Activated CD8-positive, alpha-beta memory T cell treated with anti-CD3 and anti-CD28 coated beads, Interleukin-2, amount 10 ng/mL, durations not matched to agents 7 days and 5 days (primary cell): Measurements from ENCODE around the gene STON2. TPM values are rescaled to one million over a fixed set of nuclear protein-coding genes. Genes with fewer than 3 reads are reported as not detected.
"Not testable (repeated sequence)": the region's sequence is repeated elsewhere in the genome, so short reads cannot be mapped to it uniquely, and the experiment has no call there.

Source experiments
- ATAC-seq: fragments of 150-1000 bp; cut with Tn5 transposase; one replicate; pipeline ENCODE4 v1.10.0; 2021; ENCODE audit warnings: moderate library complexity
- CTCF ChIA-PET: fragments of 350-600 bp; sonication (Branson Sonifier 250); formaldehyde crosslinking; loops from one replicate; lab custom pipeline; 2021; ENCODE audit warnings: antibody characterized with exemption; lab: Charles Lee
- DNase-seq: peaks from one replicate; pipeline ENCODE4 v3.0.0-alpha.2; 2020
- H3K27ac Mint-ChIP-seq: one replicate; pipeline ENCODE4 v1.8.0; 2021; ENCODE audit warnings: mild to moderate bottlenecking, mixed read lengths
- H3K27me3 Mint-ChIP-seq: one replicate; pipeline ENCODE4 v1.8.0; 2021; ENCODE audit warnings: mixed read lengths
- H3K36me3 Mint-ChIP-seq: one replicate; pipeline ENCODE4 v1.8.0; 2021; ENCODE audit warnings: mild to moderate bottlenecking, mixed read lengths
- H3K4me1 Mint-ChIP-seq: one replicate; pipeline ENCODE4 v1.8.0; 2021; ENCODE audit warnings: mixed read lengths
- H3K4me3 Mint-ChIP-seq: one replicate; pipeline ENCODE4 v1.8.0; 2021; ENCODE audit warnings: mild to moderate bottlenecking, moderate library complexity, mixed read lengths
- H3K9me3 Mint-ChIP-seq: one replicate; pipeline ENCODE4 v1.8.0; 2022; ENCODE audit warnings: low read depth, mixed read lengths
- total RNA-seq, 2 experiments: library from RNA; stranded (reverse); gene quantifications; one replicate each; pipeline ENCODE4 v1.2.3, GENCODE V29; 2021

The STON2 gene
- total RNA-seq, 2 experiments from 2014 or later: 0.20 to 0.66 TPM

DNA sequence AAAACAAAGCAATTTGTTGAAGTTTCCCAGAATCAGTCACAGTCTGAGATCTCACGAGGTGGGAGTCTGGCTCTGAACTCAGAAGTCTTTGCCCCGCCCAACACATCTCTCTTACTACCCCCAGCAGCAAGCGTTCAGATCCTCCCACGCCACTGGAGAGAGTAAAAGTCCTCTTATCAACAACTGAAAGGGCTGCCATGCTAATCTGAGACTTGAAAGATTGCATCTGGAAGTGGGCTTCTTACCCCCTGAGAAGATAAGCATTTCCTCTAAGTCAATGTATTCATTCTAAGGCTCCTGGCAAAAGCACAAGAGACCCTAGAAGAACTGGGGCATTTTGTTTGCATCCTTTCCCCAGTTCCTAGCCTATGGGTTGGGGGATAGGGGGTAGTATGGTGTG is 34.1 kb upstream of the STON2 start:
- CTCF ChIA-PET: no interaction called here
- DNase-seq (no peak), ATAC-seq (no peak)
- Mint-ChIP-seq H3K36me3 (no peaks in the 10 kb centered on the region), H3K4me3 (no peak overlapping the region), H3K27me3 (peaks cover 67% of the 10 kb centered on the region), H3K9me3 (no peaks in the 10 kb centered on the region), H3K27ac (no peak overlapping the region), H3K4me1 (peaks cover 8% of the 10 kb centered on the region)

DNA sequence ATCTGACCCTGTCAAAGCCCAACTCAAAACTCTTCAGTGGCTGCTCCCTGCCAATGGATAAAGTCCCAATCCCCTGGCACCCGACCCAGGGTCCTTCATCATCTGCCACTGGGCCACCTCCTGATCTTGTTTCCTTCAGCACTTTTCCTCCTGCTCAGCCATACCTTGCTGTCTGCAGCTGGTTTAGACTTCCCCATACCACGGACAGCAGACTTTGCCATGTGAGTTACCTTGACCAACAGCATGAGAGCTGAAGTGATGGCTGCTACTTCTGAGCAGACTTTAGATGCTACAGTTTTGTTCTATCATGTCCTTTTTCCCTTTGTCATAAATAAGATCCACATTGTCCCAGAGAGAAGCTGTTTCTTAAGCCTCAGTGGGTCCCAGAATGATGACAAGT is 33.3 kb upstream of the STON2 start:
- H3K27me3 Mint-ChIP-seq: peaks cover 63% of the 10 kb centered on the region
- H3K27ac Mint-ChIP-seq: no peak overlapping the region
- ATAC-seq (no peak), DNase-seq (no peak)
- H3K9me3 Mint-ChIP-seq: no peaks in the 10 kb centered on the region
- no peaks in the 10 kb centered on the region for H3K36me3 Mint-ChIP-seq
- CTCF ChIA-PET: no interaction called here
- H3K4me1 Mint-ChIP-seq: peaks cover 8% of the 10 kb centered on the region
- H3K4me3 Mint-ChIP-seq: no peak overlapping the region

GRCh38 chr14:81432219-81432661 is 32.1 kb upstream of the STON2 start:
- no peaks in the 10 kb centered on the region for H3K36me3 Mint-ChIP-seq
- no peak overlapping the region for H3K4me3 Mint-ChIP-seq
- ATAC-seq (no peak), DNase-seq (no peak)
- peaks cover 8% of the 10 kb centered on the region for H3K4me1 Mint-ChIP-seq
- peaks cover 63% of the 10 kb centered on the region for H3K27me3 Mint-ChIP-seq
- CTCF ChIA-PET: no interaction called here
- no peak overlapping the region for H3K27ac Mint-ChIP-seq
- H3K9me3 Mint-ChIP-seq: no peaks in the 10 kb centered on the region

- DNase-seq (no peak), ATAC-seq (no peak)
- H3K4me3 Mint-ChIP-seq: no peak overlapping the region
- no peak overlapping the region for H3K27ac Mint-ChIP-seq
- peaks cover 63% of the 10 kb centered on the region for H3K27me3 Mint-ChIP-seq
- H3K9me3 Mint-ChIP-seq: no peaks in the 10 kb centered on the region
- H3K4me1 Mint-ChIP-seq: peaks cover under 1% of the 10 kb centered on the region
- CTCF ChIA-PET: no interaction called here
- H3K36me3 Mint-ChIP-seq: no peaks in the 10 kb centered on the region
Observed at GRCh38 chr14:81430235-81430634, 30.1 kb upstream of the STON2 start.

GRCh38 chr14:81429749-81430148 is 29.6 kb upstream of the STON2 start:
- H3K27ac Mint-ChIP-seq, DNase-seq, H3K9me3 Mint-ChIP-seq, CTCF ChIA-PET, H3K4me3 Mint-ChIP-seq, H3K36me3 Mint-ChIP-seq, ATAC-seq, H3K4me1 Mint-ChIP-seq: not testable (repeated sequence)
- H3K27me3 Mint-ChIP-seq: peaks cover 58% of the 10 kb centered on the region

GRCh38 chr14:81429028-81429427 is 28.9 kb upstream of the STON2 start:
- ATAC-seq (no peak), DNase-seq (no peak)
- H3K4me1 Mint-ChIP-seq: no peaks in the 10 kb centered on the region
- no peaks in the 10 kb centered on the region for H3K9me3 Mint-ChIP-seq
- no peak overlapping the region for H3K4me3 Mint-ChIP-seq
- H3K27me3 Mint-ChIP-seq: peaks cover 51% of the 10 kb centered on the region
- no peaks in the 10 kb centered on the region for H3K36me3 Mint-ChIP-seq
- CTCF ChIA-PET: no interaction called here
- no peak overlapping the region for H3K27ac Mint-ChIP-seq

- H3K4me1 Mint-ChIP-seq: no peaks in the 10 kb centered on the region
- no peak overlapping the region for H3K27ac Mint-ChIP-seq
- peaks cover 36% of the 10 kb centered on the region for H3K27me3 Mint-ChIP-seq
- DNase-seq: no peak
- H3K4me3 Mint-ChIP-seq: no peak overlapping the region
- CTCF ChIA-PET: no interaction called here
- H3K36me3 Mint-ChIP-seq: no peaks in the 10 kb centered on the region
- H3K9me3 Mint-ChIP-seq: no peaks in the 10 kb centered on the region
- ATAC-seq: no peak
Observed at GRCh38 chr14:81427348-81428058, 27.4 kb upstream of the STON2 start.

GRCh38 chr14:81423504-81423903 is 23.4 kb upstream of the STON2 start:
- ATAC-seq: no peak
- H3K4me1 Mint-ChIP-seq: no peaks in the 10 kb centered on the region
- CTCF ChIA-PET: interaction anchor here (0.8 kb wide), 1 partner anchor 29 kb away, joined by 3 read pairs; no protein-coding TSS in a partner anchor
- no peaks in the 10 kb centered on the region for H3K36me3 Mint-ChIP-seq
- DNase-seq: no peak
- H3K27me3 Mint-ChIP-seq: peaks cover 21% of the 10 kb centered on the region
- no peak overlapping the region for H3K4me3 Mint-ChIP-seq
- no peaks in the 10 kb centered on the region for H3K9me3 Mint-ChIP-seq
- no peak overlapping the region for H3K27ac Mint-ChIP-seq

DNA sequence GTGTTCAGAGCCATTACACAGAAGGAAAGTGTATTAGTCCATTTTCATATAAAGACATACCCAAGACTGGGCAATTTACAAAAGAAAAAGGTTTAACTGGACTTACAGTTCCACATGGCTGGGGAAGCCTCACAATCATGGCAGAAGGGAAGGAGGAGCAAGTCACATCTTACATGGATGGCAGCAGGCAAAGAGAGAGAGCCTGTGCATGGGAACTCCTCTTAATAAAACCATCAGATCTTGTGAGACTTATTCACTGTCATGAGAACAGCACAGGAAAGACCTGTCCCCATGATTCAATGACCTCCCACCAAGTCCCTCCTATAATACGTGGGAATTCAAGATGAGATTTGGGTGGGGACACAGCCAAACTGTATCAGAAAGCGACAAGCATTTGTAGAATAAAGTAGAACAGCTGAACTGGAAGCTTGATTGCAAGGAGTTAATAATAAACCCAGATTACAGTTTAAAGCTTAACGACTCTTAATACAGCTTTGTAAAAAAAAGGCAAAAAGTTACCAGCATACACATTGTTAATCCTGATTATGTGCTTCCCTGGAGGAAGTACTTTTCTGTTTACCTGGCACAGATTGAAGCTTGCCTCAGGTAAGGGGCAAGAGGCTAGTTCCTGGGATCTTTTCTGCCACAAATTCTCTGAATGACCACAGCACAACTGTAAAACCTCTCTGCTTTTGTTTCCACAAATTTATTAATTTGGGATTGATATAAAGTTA is 18.1 kb upstream of the STON2 start:
- Mint-ChIP-seq H3K4me1 (peaks cover 4% of the 10 kb centered on the region), H3K27me3 (peaks cover 9% of the 10 kb centered on the region), H3K4me3 (no peak overlapping the region), H3K27ac (no peak overlapping the region), H3K36me3 (no peaks in the 10 kb centered on the region), H3K9me3 (no peaks in the 10 kb centered on the region)
- ATAC-seq (no peak), DNase-seq (no peak)
- CTCF ChIA-PET: interaction anchor here (1.2 kb wide), 1 partner anchor 35 kb away, joined by 3 read pairs; no protein-coding TSS in a partner anchor

- Mint-ChIP-seq H3K4me1 (peaks cover 4% of the 10 kb centered on the region), H3K9me3 (no peaks in the 10 kb centered on the region), H3K27ac (no peak overlapping the region), H3K27me3 (peaks cover 9% of the 10 kb centered on the region), H3K4me3 (no peak overlapping the region), H3K36me3 (no peaks in the 10 kb centered on the region)
- ATAC-seq (no peak), DNase-seq (no peak)
- CTCF ChIA-PET: no interaction called here
Observed at GRCh38 chr14:81416981-81417380, 16.9 kb upstream of the STON2 start.

DNA sequence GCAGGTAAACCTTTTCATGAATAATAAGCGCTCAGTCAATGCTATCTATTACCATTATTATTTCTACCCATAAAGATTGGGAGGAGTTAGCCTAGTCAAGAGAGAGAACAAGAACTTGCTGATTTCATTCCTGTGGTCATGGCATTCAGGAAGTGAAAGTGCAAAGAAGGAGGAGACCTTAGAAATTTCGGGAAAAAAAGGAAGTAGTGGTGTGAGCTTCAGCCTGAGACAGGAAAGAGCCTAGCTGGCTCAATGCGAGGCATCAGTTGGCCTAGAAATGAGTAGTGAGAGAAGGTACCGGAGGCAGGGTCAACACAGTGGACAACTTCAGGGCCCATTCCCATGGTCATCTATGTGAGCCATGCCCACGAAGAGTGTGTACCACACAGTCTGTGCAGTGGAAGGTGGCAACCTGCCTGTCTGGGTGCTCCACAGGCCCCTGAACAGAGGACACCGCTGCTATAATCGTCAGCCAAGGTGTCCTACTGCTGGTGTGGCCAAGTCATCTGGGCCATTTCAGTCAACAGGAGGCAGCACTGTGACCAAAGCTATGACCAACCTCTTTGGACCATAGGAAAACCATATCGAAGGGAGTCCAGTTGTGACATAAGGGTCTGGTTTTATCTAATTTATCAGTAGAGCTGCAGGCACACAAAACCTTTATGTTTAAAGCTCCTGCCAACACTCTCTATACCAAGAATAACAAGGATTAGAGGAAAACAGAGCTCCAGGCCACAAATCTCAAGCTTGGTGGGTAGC is 16.2 kb upstream of the STON2 start:
- no peak overlapping the region for H3K4me3 Mint-ChIP-seq
- H3K27ac Mint-ChIP-seq: no peak overlapping the region
- peaks cover 4% of the 10 kb centered on the region for H3K4me1 Mint-ChIP-seq
- ATAC-seq: no peak
- DNase-seq: no peak
- CTCF ChIA-PET: interaction anchor here (0.7 kb wide), 1 partner anchor 263 kb away, joined by 4 read pairs; no protein-coding TSS in a partner anchor
- H3K27me3 Mint-ChIP-seq: peaks cover 13% of the 10 kb centered on the region
- no peaks in the 10 kb centered on the region for H3K9me3 Mint-ChIP-seq
- no peaks in the 10 kb centered on the region for H3K36me3 Mint-ChIP-seq

DNA sequence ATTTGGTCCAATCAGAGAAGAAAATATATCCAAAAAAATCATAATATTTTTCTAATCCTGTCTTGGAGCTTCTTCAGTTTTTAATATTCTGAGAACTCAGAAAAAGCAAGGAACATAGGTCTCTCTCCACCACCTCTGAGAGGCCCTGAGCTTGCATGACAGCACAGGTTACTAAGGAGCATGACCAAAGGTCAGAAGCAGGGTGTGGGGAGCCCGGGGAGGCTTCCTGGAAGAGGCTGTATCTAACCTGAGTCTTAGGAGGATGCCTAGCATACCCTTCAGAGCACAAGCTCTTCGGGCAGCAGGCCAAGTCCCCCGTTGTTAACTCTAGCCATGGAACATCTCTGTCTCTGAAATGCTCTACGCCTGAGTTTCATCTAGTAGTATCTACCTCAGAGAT is 15.7 kb upstream of the STON2 start:
- ATAC-seq: no peak
- DNase-seq: no peak
- CTCF ChIA-PET: interaction anchor here (0.7 kb wide), 1 partner anchor 262 kb away, joined by 4 read pairs; no protein-coding TSS in a partner anchor
- H3K9me3 Mint-ChIP-seq: no peaks in the 10 kb centered on the region
- H3K36me3 Mint-ChIP-seq: no peaks in the 10 kb centered on the region
- H3K27me3 Mint-ChIP-seq: peaks cover 15% of the 10 kb centered on the region
- H3K4me3 Mint-ChIP-seq: no peak overlapping the region
- no peak overlapping the region for H3K27ac Mint-ChIP-seq
- peaks cover 4% of the 10 kb centered on the region for H3K4me1 Mint-ChIP-seq

GRCh38 chr14:81414123-81414522 is 14.0 kb upstream of the STON2 start:
- no peaks in the 10 kb centered on the region for H3K36me3 Mint-ChIP-seq
- no peak for ATAC-seq
- no peak overlapping the region for H3K27ac Mint-ChIP-seq
- peaks cover 21% of the 10 kb centered on the region for H3K27me3 Mint-ChIP-seq
- no peaks in the 10 kb centered on the region for H3K9me3 Mint-ChIP-seq
- CTCF ChIA-PET: no interaction called here
- peaks cover 4% of the 10 kb centered on the region for H3K4me1 Mint-ChIP-seq
- no peak overlapping the region for H3K4me3 Mint-ChIP-seq
- DNase-seq: no peak
